GM08714 (cell line): ENCODE data around the gene ABR.

Experiments
- H3K4me3 ChIP-seq: fragments of 200-500 bp; sonication (Bioruptor generic); 2 replicates; pipeline ENCODE4 v1.5.1; 2014; ENCODE audit warnings: mild to moderate bottlenecking, low read length, inconsistent platforms
- ZNF274 ChIP-seq: IDR thresholded peaks from 2 replicates; pipeline ENCODE4 v1.6.1; 2012; ENCODE audit warnings: mild to moderate bottlenecking, low read depth, low read length

ABR gene

DNA sequence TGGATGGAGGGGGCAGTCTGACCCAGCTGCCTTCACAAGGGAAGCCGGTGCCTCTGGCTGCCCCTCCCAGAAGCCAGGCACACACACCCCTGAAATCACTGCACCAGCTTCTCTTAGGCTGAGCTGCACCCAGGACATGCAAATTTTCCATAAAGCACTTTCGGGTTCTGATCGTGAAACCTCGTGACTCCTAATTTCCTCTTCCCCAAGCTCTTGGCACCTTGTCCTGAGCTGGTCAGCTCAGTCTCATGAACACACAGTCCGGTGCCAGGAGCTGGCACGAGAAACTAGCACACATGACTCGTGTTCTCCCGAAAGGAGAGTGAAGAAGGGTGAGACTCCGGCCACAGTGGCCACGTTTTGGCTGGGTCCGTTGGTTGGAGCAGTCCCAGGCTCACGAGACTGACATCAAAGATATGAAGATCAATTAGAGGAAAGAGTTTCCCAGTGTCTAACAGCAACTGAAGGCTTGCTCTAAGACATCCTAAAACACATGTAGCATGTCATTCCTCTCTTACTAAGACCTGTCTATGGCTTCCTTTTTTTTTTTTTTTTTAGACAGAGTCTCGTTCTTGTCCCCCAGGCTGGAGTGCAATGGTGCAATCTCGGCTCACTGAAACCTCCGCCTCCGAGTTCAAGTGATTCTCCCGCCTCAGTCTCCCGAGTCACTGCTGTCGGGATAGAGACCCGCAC, 9.2 kb upstream of the ABR start:
- H3K4me3 ChIP-seq: no peak overlapping the region
- TF ChIP-seq ZNF274: no peak

DNA sequence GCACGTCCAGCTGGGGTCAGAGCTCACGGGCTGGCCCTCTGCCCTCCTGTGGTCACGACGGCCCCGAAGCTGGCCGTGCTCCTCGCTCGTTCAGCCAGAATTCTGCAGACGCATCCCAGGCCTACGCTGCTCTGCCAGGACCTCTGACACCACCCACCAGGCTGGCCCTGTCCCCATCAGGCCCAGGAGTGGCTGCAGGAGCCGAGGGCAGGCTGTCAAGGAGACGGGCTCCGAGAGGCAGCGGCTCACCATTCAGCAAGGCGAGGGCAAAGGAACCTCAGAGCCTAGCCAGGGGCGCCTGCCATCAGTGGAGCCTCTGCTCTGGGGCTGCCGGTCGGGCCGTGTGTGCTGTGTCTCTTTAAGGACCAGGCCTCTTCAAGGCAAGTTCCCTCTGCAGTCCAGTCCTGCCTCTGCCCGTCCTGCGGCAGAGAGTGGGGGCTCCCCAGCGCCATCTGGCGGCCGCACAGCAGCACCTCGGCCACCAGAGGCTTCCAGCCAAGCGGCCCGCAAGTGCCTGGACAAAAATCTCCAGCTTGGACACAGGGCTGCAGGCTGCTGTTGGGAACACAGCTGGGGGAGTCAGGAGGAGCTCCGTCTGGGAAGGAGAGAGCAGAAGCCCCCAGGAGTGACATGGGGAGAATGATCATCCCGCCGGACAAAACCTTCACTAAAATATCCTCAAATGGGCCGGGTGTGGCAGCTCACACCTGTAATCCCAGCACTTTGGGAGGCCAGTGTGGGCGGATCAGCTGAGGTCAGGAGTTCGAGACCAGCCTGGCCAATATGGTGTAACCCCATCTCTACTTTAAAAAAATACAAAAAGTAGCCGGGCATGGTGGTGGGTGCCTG, 7.4 kb upstream of the ABR start:
- no peak for TF ChIP-seq ZNF274
- H3K4me3 ChIP-seq: no peak overlapping the region

DNA sequence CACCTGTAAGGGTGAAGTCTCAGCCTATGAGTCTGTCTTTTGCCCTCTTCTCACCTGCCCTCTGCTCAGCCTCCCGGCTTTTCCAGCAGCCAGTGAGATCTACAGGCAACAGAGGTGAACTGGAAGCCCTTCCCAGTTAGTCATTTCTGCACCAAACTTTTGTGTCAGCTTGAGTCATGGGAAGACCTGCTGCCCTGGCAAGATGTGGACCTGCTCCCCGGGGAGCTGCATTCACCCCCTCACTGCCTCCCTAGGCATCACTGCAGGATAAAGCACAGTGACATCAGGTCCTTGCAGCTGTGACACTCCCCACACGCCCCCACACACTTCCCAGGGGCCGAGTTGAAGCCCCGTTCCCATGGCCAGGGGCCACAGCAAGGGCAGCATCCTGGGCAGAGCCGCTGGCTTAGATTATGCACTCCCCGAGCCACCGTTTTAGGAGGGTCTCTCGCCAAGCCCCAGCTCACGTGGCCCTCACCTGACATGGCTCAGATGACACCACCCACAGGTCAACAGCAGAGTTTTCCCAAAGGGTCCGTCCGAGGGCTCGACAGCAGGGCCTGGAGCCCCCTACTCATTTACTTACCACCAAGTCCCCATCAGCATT, 6.5 kb upstream of the ABR start:
- H3K4me3 ChIP-seq: no peak overlapping the region
- no peak for TF ChIP-seq ZNF274

DNA sequence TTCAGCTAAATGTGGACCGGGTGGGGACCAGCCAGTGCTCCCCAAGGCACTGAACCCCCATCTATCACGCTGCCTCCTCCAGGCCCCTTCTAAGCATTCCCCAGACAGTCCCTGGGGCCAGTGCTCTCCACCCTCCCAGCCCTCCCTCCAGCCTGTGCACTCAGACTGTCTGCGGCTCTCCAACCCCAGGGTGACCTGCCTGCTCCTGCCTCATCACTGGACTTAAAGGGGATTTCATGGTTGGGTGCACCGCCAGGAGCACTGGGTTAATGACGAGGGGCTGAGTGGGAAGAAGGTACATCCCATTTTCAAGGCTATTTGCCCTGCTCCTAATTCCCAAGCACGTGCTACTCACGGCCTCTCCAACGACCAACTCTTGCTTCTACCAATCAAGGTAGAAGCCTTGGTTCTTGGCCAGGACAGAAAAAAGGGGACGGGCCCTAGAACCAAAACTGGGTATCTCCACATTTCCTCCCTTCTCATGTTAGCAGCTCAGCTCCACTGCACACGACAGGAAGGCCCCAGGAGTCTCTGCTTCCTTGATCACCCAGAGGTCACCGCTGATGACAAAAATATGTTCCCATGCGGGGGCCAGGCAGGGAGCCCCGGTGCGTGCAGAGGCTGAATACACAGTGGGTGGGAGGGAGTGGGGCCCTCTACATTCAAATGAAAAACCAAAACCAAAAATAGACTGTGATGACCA, 3.5 kb upstream of the ABR start:
- TF ChIP-seq ZNF274: no peak
- H3K4me3 ChIP-seq: no peak overlapping the region; the same call in 1 of the 2 replicates

DNA sequence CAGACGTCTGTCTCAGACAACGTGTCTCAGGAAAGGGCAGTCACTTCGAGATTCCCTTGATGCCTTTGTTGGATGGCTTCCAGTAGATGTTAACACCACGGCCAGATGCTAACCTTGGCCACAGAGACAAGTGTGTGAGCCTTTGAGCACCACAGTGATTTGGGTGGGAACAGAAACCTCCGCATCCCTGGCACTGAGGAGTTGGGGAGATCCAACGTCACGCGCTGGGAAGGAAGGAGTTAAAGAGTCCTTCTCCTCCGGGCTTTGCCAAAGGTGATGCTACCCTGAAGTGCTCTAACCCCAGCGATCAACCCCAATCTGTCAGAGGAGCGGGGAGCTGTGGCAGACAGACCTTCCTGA, 3.0 kb upstream of the ABR start:
- no peak overlapping the region; the same call in 1 of the 2 replicates for H3K4me3 ChIP-seq
- no peak for TF ChIP-seq ZNF274

DNA sequence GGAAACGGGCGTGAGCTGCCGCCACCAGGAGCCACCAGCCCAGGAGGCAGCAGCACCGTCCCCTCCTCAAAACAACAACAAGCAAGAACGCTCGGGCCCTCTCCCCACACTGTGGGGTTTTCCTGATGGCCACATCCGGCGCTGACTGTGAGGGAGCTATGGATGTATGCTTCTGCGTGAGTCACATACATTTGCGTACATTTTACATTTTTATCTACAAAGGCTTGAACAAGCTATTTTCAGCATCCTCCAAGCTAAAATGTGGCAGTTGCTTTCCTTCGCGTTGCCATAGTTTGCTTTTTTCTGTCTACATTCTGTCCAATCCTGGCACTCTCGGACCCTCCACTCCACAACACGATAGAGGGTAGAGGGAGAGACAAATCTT, 2.0 kb upstream of the ABR start:
- no peak for TF ChIP-seq ZNF274
- H3K4me3 ChIP-seq: no peak overlapping the region

GRCh38 chr17:1180958-1181752, 1.4 kb upstream of the ABR start:
- no peak for TF ChIP-seq ZNF274
- H3K4me3 ChIP-seq: no peak overlapping the region; the same call in 1 of the 2 replicates

- no peak for TF ChIP-seq ZNF274
- H3K4me3 ChIP-seq: peak overlapping the region; percentile 67
These were observed 516 bp downstream of the ABR start for GRCh38 chr17:1179112-1179817.

DNA sequence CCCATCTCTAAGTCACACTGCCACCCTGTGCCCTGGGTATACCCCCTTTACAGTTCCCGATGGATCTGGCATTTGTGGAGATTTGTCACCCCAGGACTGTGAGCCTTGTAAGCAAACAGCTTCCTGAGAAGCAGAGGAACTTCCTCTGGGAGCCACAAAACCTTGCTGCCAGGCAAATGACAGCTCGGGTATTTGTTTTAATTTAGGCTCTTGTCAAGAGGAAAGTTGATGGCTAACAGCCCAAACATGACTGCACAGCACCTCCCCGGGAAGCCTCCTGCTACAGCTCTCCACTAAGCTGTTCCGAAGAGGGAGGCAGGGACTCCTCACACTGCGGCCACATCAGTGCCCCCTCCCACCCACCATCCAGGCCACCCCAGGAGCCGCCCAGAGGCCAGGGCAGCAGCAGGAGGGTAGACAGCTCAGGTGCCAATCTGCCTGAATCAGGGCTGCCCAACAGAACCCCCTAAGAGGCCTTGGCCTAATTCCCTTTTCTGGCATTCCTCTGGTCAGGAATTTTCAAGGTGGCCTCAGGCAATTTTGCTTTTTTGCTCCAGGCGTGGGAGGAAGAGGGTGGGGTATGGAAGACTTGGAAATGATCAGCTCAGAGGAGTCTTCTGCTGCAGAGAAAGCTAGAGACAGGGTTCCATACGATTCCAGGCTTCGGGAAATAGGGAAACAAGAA, 2.6 kb downstream of the ABR start:
- no peak for TF ChIP-seq ZNF274
- no peak overlapping the region for H3K4me3 ChIP-seq

- no peak for TF ChIP-seq ZNF274
- no peak overlapping the region for H3K4me3 ChIP-seq
These were observed 5.4 kb downstream of the ABR start for GRCh38 chr17:1174263-1174880.

DNA sequence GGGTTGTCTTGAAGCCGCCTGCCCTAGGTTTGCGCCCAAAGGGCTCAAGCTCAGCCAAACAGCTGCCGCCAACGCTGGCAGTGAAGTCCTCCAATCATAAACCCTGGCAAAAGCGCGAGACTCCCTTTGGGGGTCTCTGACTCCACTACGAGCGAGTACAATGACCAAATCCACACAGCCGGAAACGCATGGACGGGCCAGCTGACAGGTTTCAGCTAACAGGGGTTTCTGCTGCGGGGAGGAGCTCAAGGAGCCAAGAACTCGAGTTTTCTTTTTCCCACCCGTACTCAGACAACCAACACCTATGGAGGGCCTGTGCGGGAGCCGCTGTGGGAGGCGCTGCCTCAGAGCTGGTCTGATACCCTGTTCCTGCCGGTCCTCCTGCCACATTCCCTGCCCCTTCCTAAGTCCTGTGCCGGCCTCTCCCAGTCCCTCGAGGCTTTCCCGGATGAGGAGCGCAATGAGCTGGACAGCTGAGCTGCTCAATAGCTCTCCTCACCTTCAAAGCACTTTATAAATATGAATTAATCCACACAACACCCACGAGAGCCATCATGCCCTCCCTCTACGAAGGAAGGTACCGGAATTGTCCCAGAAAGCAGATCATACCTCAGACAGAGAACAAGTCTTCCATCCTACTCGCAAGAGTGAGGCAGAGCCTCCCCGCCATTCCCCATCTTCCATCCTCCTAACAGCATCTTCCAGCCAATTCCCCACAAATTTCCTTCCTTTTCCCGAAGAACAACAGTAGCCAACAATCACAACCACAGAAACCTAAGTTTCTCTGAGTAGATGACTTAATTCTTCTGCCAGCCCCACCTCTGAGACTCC, 6.1 kb downstream of the ABR start:
- no peak for TF ChIP-seq ZNF274

More for the DNA sequence above, 6.1 kb downstream of the ABR start:
- no peak overlapping the region for H3K4me3 ChIP-seq
